Hepatocyte (in vitro differentiated cells): Measurements from ENCODE around the gene TBL1X.

Source experiments
- EZH2 ChIP-seq: fragments of 200-600 bp; sonication (generic); IDR thresholded peaks from 2 replicates; pipeline ENCODE4 v1.6.1; 2016; ENCODE audit warnings: antibody characterized with exemption, mild to moderate bottlenecking, borderline replicate concordance
- EZH2phosphoT487 ChIP-seq: fragments of 200-600 bp; sonication (generic); IDR thresholded peaks from one replicate; pipeline ENCODE4 v1.6.1; 2018; ENCODE audit warnings: antibody characterized with exemption, mild to moderate bottlenecking, low read depth, moderate library complexity; ENCODE audit not compliant: unreplicated experiment, severe bottlenecking
- TF ChIP-seq, protein P1 (sequence below): fragments of 200-600 bp; sonication (generic); IDR thresholded peaks from 2 replicates; pipeline ENCODE4 v1.5.1; 2016; ENCODE audit warnings: antibody characterized with exemption, mild to moderate bottlenecking; ENCODE audit not compliant: poor library complexity

DNA sequence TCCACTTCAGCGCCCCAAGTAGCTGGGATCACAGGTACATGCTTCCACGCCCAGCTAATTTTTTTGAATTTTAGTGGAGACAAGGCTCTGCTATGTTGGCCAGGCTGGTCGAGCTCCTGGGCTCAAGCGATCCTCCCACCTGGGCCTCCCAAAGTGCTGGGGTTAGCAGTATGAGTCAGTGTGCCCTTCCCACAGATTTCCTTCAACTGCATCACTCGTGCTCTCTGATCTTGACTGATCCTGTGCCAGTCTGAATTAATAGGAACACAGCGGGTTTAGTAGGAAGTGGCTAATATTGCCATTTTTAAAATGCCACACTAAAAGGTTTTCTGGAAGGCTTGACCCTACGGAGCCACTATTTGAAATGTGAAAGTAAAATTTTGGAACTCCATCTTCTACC, 317.1 kb downstream of the TBL1X start:
- TF ChIP-seq EZH2 (no peak), EZH2phosphoT487 (no peak)
- TF ChIP-seq, protein P1, sequence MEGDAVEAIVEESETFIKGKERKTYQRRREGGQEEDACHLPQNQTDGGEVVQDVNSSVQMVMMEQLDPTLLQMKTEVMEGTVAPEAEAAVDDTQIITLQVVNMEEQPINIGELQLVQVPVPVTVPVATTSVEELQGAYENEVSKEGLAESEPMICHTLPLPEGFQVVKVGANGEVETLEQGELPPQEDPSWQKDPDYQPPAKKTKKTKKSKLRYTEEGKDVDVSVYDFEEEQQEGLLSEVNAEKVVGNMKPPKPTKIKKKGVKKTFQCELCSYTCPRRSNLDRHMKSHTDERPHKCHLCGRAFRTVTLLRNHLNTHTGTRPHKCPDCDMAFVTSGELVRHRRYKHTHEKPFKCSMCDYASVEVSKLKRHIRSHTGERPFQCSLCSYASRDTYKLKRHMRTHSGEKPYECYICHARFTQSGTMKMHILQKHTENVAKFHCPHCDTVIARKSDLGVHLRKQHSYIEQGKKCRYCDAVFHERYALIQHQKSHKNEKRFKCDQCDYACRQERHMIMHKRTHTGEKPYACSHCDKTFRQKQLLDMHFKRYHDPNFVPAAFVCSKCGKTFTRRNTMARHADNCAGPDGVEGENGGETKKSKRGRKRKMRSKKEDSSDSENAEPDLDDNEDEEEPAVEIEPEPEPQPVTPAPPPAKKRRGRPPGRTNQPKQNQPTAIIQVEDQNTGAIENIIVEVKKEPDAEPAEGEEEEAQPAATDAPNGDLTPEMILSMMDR, result no peak
